A549 treated with Hydrocortisone at 1 μM for 4 hours (cell line): ENCODE data around the gene PCDHGA9. TPM values are rescaled to one million over a fixed set of nuclear protein-coding genes. Genes with fewer than 3 reads are reported as not detected.

ENCODE experiments used
- total RNA-seq: library from RNA; stranded (reverse); fragments of 200-300 nt; extraction: Qiagen RNA extraction; gene quantifications from 5 replicates; pipeline ENCODE4 v1.2.3, GENCODE V29; 2022

PCDHGA9 gene
- total RNA-seq, 1 experiment from 2014 or later = not detected

GRCh38 chr5:141430332-141431113, 27.9 kb downstream of the PCDHGA9 start, which contains the start of gene PCDHGA12:
Gene PCDHGA12 (plus strand): TSS chr5:141430507. CDS start chr5:141430760, 253 bp downstream.

Other genes starting within 250 kb of the PCDHGA9 start
- gene PCDHB7, start 230.1 kb upstream of the PCDHGA9 start, total RNA-seq = not detected in 5 replicates
- gene PCDHB8, start 225.0 kb upstream of the PCDHGA9 start, total RNA-seq = 0.13 to 0.36 TPM (median 0.30 TPM) in 5 replicates
- gene PCDHB16, start 220.4 kb upstream of the PCDHGA9 start, total RNA-seq = 0.05 to 0.08 TPM (median 0.05 TPM) in 4 of 5 replicates, not detected in the other
- 0.03 TPM in 1 of 5 replicates, not detected in the others for gene PCDHB9, start 215.6 kb upstream of the PCDHGA9 start, total RNA-seq
- 0.03 to 0.06 TPM (median 0.05 TPM) in 3 of 5 replicates, not detected in the others for gene PCDHB10, start 210.4 kb upstream of the PCDHGA9 start, total RNA-seq
- gene PCDHB11, start 203.2 kb upstream of the PCDHGA9 start, total RNA-seq = 0.03 to 0.08 TPM (median 0.06 TPM) in 5 replicates
- 0.06 TPM in 1 of 5 replicates, not detected in the others for gene PCDHB12, start 194.1 kb upstream of the PCDHGA9 start, total RNA-seq
- gene PCDHB13, start 188.9 kb upstream of the PCDHGA9 start, total RNA-seq = 0.06 to 0.09 TPM (median 0.09 TPM) in 4 of 5 replicates, not detected in the other
- 0.06 to 0.10 TPM (median 0.08 TPM) in 5 replicates for gene PCDHB14, start 179.4 kb upstream of the PCDHGA9 start, total RNA-seq
- gene PCDHB15, start 157.4 kb upstream of the PCDHGA9 start, total RNA-seq = 0.03 to 0.14 TPM (median 0.06 TPM) in 5 replicates
- not detected in 5 replicates for gene SLC25A2, start 98.7 kb upstream of the PCDHGA9 start, total RNA-seq
- gene TAF7, start 82.0 kb upstream of the PCDHGA9 start, total RNA-seq = 60.4 to 85.3 TPM (median 69.6 TPM) in 5 replicates
- 0.22 to 0.38 TPM (median 0.31 TPM) in 5 replicates for gene PCDHGA1, start 72.3 kb upstream of the PCDHGA9 start, total RNA-seq
- gene PCDHGA2, start 64.0 kb upstream of the PCDHGA9 start, total RNA-seq = 0.54 to 0.91 TPM (median 0.62 TPM) in 5 replicates
- not detected in 5 replicates for gene PCDHGA3, start 58.9 kb upstream of the PCDHGA9 start, total RNA-seq
- 1.3 to 2.2 TPM (median 1.6 TPM) in 5 replicates for gene PCDHGB1, start 52.7 kb upstream of the PCDHGA9 start, total RNA-seq
- gene PCDHGA4, start 47.8 kb upstream of the PCDHGA9 start, total RNA-seq = 0.06 to 0.16 TPM (median 0.12 TPM) in 4 of 5 replicates, not detected in the other
- gene PCDHGB2, start 42.8 kb upstream of the PCDHGA9 start, total RNA-seq = 0.05 to 0.13 TPM (median 0.11 TPM) in 4 of 5 replicates, not detected in the other
- 0.10 to 0.23 TPM (median 0.13 TPM) in 5 replicates for gene PCDHGA5, start 38.6 kb upstream of the PCDHGA9 start, total RNA-seq
- gene PCDHGB3, start 32.5 kb upstream of the PCDHGA9 start, total RNA-seq = 0.20 to 0.25 TPM (median 0.21 TPM) in 5 replicates
- gene PCDHGA6, start 28.9 kb upstream of the PCDHGA9 start, total RNA-seq = 0.14 to 0.26 TPM (median 0.20 TPM) in 5 replicates
- gene PCDHGA7, start 20.0 kb upstream of the PCDHGA9 start, total RNA-seq = 0.57 to 1.2 TPM (median 0.76 TPM) in 5 replicates
- 0.56 to 1.1 TPM (median 0.85 TPM) in 5 replicates for gene PCDHGB4, start 15.1 kb upstream of the PCDHGA9 start, total RNA-seq
- gene PCDHGA8, start 10.1 kb upstream of the PCDHGA9 start, total RNA-seq = 0.02 to 0.05 TPM (median 0.05 TPM) in 3 of 5 replicates, not detected in the others
- 2.0 to 2.6 TPM (median 2.3 TPM) in 5 replicates for gene PCDHGB5, start 4.8 kb upstream of the PCDHGA9 start, total RNA-seq
- gene PCDHGB6, start 5.2 kb downstream of the PCDHGA9 start, total RNA-seq = 0.05 to 0.18 TPM (median 0.10 TPM) in 5 replicates
- 0.02 to 0.03 TPM (median 0.02 TPM) in 3 of 5 replicates, not detected in the others for gene PCDHGA10, start 10.2 kb downstream of the PCDHGA9 start, total RNA-seq
- gene PCDHGB7, start 14.9 kb downstream of the PCDHGA9 start, total RNA-seq = 0.02 to 0.08 TPM (median 0.07 TPM) in 5 replicates
- 0.02 to 0.06 TPM (median 0.02 TPM) in 3 of 5 replicates, not detected in the others for gene PCDHGA11, start 18.3 kb downstream of the PCDHGA9 start, total RNA-seq
- 0.03 TPM in 2 of 5 replicates, not detected in the others for gene PCDHGA12, start 27.7 kb downstream of the PCDHGA9 start, total RNA-seq
- 5.3 to 6.9 TPM (median 6.2 TPM) in 5 replicates for gene PCDHGC3, start 73.2 kb downstream of the PCDHGA9 start, total RNA-seq
- not detected in 5 replicates for gene PCDHGC4, start 82.3 kb downstream of the PCDHGA9 start, total RNA-seq
- 0.02 TPM in 1 of 5 replicates, not detected in the others for gene PCDHGC5, start 86.3 kb downstream of the PCDHGA9 start, total RNA-seq
- gene DIAPH1, start 216.2 kb downstream of the PCDHGA9 start, total RNA-seq = 94.5 to 109 TPM (median 96.9 TPM) in 5 replicates
- gene HDAC3, start 234.1 kb downstream of the PCDHGA9 start, total RNA-seq = 47.2 to 51.9 TPM (median 48.5 TPM) in 5 replicates
- 3.7 to 5.0 TPM (median 4.3 TPM) in 5 replicates for gene RELL2, start 234.2 kb downstream of the PCDHGA9 start, total RNA-seq
- 6.0 to 11.1 TPM (median 8.8 TPM) in 5 replicates for gene FCHSD1, start 248.6 kb downstream of the PCDHGA9 start, total RNA-seq